Stimulated activated CD8-positive, alpha-beta memory T cell treated with anti-CD3 and anti-CD28 coated beads, Interleukin-7, amount 100 ng/mL, for 24 hours (primary cell): Measurements from ENCODE around the gene PHACTR2.
"Not testable (repeated sequence)": the region's sequence is repeated elsewhere in the genome, so short reads cannot be mapped to it uniquely, and the experiment has no call there.

Source experiments
- DNase-seq: peaks from one replicate; pipeline ENCODE4 v3.0.0-alpha.2; 2020; ENCODE audit warnings: low read depth

Gene PHACTR2

DNA sequence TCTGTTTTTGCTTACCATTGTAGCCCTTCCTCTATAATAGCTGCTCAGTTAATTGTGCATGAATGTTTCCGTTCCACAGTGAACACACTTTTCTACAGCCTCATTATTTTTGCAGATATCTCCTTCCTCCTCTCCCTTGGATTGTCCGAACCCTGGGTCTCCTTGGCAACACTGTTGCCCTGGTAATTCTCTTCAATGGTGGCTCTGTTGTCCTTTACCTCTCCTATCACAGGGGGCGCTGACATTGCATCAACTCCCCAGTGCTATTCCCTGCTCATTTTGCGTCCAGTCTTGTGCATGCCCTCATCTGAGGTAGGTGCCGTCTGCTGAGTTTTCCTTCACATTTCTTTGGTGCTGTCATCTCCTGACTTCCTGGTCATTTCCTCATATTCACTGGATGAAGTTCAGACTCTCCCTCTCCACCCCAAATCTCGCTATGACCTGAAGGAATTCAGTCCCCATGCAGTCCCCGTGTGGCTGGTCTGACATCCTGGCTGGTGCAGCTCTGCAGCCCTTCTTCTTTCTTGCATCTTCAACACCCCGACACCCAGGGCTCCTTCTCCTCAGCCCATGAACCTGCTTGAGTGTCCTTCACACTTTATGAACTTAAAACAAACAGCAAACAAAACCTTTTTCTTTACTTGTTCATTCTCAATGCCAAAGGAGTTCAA, 21.1 kb downstream of the PHACTR2 start:
- no peak for DNase-seq

DNA sequence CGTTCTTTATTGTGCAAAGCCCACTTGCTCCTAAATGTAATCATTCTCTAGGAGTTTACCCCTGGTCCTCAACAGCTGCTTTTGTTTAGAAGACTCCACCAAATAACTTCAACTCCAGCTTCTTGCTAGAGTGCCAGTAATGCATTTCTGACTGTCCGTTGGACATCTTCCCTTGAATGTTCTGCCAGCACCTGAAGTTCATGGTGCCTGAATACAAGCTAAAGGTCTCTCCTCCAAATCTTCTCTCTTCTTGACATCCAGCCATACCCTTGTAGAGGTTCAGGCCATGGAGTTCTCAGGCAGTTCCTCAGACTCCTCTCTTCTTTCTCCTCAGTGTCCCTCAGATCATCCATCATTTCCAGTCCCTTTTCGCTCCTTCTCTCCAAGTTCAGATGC, 21.7 kb downstream of the PHACTR2 start:
- DNase-seq, result no peak

DNA sequence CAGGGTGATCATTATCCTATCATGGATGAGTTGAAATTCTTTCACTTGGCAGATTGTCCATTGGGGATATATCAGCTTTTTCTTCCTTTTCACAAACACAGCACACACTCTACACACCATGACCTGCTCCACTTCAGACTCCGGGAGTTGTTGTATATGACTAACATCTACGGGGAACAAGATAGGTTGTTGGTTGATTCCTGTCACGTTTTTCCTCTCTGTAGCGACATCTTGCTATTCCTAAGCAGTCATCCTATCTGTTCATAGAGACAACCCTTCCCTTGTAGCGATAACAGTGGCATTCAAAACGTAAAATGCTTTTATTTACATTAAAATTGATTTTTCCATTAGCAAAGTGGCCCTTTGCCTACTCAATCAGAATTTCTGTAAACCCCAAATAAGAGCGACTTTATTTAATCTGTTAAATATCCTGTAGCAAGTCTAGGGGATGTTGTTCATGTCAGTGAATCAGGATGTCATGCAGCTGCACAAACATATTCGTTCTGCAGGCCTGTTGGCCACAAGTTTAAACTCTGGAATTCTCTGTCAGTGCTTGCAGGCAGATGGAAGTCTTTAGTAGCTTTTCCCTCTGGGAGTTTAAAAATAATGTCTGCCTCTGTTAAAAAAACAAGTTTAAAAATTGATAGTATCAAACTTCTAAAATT, 23.1 kb downstream of the PHACTR2 start:
- no peak for DNase-seq

GRCh38 chr6:143701349-143702234, 23.8 kb downstream of the PHACTR2 start:
- no peak for DNase-seq

DNA sequence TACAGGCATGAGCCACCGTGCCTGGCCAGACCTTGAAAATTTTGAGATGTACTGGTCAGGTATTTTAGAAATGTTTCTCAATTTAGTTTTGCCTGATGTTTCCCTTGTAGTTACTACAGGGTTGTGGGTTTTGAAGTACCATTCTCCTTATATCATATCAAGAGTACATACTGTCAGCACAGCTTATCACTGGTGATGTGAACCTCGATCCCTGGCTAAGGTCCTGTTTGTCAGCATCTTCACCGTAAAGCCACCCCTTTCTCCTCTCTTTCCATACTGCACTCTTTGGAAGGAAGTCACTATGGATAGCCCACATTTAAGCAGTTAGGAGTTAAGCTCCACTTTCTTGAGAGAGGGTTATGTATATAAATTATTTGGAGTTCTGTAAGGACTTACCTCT, 27.8 kb downstream of the PHACTR2 start:
- DNase-seq, result no peak

DNA sequence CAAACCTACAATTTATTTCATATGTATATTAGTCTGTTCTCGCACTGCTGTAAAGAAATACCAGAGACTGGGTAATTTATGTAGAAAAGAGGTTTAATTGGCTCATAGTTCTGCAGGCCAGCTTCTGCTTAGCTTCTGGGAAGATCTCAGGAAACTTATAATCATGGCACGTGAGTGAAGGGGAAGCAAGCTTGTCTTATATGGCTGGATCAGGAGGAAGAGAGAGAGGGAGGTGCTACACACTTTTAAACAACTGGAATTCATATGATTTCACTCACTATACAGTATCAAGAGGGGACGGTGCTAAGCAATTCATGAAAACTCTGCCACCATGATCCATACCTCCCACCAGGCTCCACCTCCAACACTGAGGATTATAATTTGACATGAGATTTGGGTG, 29.9 kb downstream of the PHACTR2 start:
- DNase-seq, result no peak

GRCh38 chr6:143708889-143709288, 31.1 kb downstream of the PHACTR2 start:
- DNase-seq, result no peak

DNA sequence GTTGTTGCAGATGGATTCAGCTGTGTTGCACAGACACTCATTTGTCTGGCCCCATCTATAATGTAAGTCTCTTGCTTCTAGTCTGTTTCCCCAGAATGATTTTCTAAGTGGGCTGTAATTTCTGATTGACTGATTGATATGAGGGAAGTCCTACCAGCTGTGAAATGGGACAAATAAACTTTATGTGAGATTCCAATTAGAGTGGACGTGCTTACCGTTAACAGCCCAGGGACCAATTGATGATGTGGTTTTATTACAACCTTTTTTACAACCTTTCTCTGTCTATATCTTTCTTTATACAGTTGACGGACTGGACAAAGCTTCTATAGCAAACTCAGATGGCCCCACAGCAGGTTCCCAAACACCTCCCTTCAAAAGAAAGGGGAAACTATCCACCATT, 33.9 kb downstream of the PHACTR2 start:
- DNase-seq, result no peak

- no peak for DNase-seq
Measured at GRCh38 chr6:143718472-143718871, 40.7 kb downstream of the PHACTR2 start.

DNA sequence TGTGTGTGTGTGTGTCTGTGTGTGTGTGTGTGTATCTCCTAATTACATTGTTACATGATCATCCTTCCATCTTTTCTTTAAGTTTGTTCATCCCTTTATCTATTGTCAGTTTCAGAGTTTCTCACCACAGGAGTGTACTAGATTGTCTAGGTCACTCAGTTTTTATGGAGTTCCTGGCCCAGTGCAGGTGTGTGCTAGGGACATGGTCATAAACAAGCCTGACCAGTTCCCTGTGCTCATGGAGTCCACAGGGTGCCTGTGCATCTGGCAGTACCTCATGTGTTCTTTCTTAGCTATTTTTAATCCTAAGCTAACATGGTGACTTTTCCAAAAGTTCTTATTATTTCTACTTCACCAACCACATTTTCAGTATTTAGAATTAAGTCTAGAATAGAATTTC, 43.9 kb downstream of the PHACTR2 start:
- no peak for DNase-seq

GRCh38 chr6:143724876-143725275, 47.1 kb downstream of the PHACTR2 start:
- no peak for DNase-seq

GRCh38 chr6:143726015-143726647, 48.4 kb downstream of the PHACTR2 start:
- DNase-seq, result no peak

DNA sequence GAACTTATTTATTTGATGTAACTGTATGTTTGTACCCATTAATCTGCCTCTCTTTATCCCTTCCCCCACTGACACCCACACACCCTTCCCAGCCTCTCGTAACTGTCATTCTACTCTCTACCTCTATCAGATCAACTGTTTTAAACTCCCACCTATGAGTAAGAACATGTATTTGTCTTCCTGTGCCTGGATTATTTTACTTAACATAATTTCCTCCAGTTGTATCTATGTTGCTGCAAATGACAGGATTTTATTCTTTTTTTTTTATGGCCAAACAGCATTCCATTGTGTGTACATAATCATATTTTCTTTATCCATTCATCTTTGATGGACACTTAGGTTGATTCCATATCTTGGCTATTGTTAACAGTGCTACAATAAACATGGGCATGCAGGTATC, 49.3 kb downstream of the PHACTR2 start:
- no peak for DNase-seq

DNA sequence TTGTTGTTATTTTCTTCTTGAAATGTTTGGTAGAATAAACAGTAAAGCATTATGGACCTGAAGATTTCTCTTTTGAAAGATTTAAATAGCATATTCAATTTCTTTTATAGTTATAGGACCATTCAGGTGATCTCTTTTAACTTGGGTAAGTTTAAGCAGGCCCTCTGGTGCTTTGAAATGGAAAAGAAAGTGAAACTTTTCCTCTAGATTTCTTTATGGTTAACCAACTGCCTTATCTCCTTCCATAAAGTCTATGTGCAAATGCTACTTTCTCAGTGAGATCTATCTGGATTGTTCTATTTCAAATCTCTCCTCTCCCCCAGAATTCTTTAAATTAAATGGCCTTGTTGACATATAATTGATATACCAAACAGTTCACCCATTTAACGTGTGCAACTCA, 54.0 kb downstream of the PHACTR2 start:
- DNase-seq, result no peak

DNA sequence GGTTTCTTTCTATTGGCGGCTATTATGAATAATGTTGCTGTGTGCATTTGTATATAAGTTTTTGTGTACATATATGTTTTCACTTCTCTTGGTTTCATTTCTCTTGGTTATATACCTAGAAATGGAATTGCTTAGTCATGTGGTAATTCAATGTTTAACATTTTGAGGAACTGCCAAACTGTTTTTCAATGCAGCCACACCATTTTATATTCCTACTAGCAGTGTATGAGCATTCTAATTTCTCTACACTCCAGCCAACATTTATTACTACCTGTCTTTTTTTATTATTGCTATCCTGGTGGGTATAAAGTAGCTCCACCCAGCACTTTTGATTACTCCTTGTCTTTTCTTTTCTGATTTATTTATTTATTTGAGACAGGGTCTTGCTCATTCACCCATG, 54.8 kb downstream of the PHACTR2 start:
- DNase-seq, result no peak

DNA sequence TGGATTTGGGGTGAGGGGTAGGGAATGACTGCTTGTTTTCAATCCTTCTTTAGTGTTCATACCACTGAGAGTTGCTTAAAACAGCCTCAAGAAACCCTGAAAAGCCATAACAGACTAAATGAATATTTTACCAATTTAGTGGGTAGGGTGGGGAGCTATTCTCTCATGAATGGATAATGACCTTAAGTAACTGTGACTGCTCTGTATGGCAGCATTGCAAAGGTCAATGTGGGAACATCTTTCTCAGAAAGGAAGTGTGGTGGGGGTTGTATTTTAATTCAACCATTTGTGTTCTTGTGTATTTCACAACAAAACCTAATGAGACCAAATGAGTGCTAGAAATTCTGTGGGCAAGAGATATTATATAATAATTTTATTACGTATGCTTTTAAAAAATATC, 55.7 kb downstream of the PHACTR2 start:
- no peak for DNase-seq

- DNase-seq, result no peak
Measured at GRCh38 chr6:143734641-143735063, 56.9 kb downstream of the PHACTR2 start.

GRCh38 chr6:143738072-143738690, 60.4 kb downstream of the PHACTR2 start:
- not testable (repeated sequence) for DNase-seq

- no peak for DNase-seq
Measured at GRCh38 chr6:143739341-143739851, 61.6 kb downstream of the PHACTR2 start.

- DNase-seq, result no peak
Measured at GRCh38 chr6:143740213-143740612, 62.4 kb downstream of the PHACTR2 start.

GRCh38 chr6:143741480-143741879, 63.7 kb downstream of the PHACTR2 start:
- DNase-seq, result no peak
